GM12875 (cell line): ENCODE results near the gene TTLL8.

Experiments used
- H3K4me3 ChIP-seq: one replicate; pipeline ENCODE4 v1.5.1; 2011; ENCODE audit warnings: low read depth, low read length, control low read depth
- TF ChIP-seq, protein P1 (sequence below): IDR thresholded peaks from 2 replicates; pipeline ENCODE4 v1.5.1; 2011; ENCODE audit warnings: low read depth, mild to moderate bottlenecking, control low read depth, inconsistent platforms, low read length, moderate library complexity, borderline replicate concordance; ENCODE audit not compliant: insufficient read depth

Gene TTLL8

GRCh38 chr22:50068096-50068495, 10.0 kb upstream of the TTLL8 start:
- H3K4me3 ChIP-seq = no peak overlapping the region
- TF ChIP-seq, protein P1, sequence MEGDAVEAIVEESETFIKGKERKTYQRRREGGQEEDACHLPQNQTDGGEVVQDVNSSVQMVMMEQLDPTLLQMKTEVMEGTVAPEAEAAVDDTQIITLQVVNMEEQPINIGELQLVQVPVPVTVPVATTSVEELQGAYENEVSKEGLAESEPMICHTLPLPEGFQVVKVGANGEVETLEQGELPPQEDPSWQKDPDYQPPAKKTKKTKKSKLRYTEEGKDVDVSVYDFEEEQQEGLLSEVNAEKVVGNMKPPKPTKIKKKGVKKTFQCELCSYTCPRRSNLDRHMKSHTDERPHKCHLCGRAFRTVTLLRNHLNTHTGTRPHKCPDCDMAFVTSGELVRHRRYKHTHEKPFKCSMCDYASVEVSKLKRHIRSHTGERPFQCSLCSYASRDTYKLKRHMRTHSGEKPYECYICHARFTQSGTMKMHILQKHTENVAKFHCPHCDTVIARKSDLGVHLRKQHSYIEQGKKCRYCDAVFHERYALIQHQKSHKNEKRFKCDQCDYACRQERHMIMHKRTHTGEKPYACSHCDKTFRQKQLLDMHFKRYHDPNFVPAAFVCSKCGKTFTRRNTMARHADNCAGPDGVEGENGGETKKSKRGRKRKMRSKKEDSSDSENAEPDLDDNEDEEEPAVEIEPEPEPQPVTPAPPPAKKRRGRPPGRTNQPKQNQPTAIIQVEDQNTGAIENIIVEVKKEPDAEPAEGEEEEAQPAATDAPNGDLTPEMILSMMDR = no peak

DNA sequence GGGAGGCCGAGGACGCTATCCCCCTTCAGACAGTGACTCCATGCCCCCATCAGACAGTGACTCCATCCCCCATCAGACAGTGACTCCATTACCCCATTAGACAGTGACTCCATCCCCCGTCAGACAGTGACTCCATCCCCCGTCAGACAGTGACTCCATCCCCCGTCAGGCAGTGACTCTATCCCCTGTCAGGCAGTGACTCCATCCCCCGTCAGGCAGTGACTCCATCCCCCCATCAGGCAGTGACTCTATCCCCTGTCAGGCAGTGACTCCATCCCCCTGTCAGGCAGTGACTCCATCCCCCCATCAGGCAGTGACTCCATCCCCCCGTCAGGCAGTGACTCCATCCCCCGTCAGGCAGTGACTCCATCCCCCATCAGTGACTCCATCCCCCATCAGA, 9.1 kb upstream of the TTLL8 start:
- TF ChIP-seq, protein P1 = no peak
- H3K4me3 ChIP-seq = no peak overlapping the region

DNA sequence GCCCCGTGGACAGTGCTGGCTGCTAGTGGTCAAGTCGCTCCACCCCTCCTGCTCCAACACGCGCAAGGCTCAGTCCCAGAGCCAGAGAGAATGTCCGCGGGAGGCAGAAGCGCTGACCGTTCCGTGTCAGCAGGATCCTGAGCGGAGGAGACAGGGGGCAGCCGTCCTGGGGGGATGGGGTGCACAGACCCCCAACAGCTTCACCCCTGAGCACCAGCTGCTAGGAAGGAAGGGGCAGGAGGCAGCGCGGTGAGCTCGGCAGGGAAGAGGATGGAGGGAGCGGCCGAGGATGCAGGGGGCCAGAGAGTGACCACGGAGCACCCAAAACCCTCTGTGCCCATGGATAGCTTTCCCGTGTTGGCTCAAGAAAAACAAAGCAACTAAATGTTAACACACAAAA, 6.4 kb upstream of the TTLL8 start:
- H3K4me3 ChIP-seq = no peak overlapping the region
- TF ChIP-seq, protein P1 = no peak

DNA sequence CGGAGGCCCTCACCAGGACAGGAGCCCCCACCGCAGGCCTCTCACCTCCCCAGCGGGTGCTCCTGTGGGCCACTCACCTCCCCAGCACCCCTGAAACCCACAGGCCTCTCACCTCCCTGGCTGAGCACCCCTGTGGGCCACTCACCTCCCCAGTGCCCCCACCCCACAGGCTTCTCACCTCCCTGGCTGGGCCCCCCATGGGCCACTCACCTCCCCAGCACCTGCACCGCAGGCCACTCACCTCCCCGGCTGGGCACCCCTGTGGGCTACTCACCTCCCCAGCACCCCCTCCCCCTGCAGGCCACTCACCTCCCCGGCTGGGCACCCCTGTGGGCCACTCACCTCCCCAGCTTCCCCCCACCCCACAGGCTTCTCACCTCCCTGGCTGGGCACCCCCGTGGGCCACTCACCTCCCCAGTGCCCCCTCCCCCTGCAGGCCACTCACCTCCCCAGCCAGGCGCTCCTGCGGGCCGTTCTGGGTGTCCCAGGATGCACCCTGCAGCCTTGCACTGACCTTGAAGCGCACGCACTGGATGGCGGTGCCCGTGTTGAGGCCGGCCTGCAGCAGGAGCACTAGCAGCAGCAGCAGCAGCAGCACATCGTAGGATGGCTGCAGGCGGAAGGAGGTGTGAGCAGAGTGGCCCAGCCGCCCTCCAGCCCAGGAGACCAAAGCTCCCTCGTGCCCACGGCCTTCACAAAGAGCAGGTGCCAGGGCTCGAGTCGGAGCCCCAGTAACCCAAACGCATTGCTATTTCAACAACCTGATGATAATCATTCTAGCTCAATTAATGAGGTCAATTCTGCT, 5.7 kb upstream of the TTLL8 start:
- no peak overlapping the region for H3K4me3 ChIP-seq
- TF ChIP-seq, protein P1 = no peak

DNA sequence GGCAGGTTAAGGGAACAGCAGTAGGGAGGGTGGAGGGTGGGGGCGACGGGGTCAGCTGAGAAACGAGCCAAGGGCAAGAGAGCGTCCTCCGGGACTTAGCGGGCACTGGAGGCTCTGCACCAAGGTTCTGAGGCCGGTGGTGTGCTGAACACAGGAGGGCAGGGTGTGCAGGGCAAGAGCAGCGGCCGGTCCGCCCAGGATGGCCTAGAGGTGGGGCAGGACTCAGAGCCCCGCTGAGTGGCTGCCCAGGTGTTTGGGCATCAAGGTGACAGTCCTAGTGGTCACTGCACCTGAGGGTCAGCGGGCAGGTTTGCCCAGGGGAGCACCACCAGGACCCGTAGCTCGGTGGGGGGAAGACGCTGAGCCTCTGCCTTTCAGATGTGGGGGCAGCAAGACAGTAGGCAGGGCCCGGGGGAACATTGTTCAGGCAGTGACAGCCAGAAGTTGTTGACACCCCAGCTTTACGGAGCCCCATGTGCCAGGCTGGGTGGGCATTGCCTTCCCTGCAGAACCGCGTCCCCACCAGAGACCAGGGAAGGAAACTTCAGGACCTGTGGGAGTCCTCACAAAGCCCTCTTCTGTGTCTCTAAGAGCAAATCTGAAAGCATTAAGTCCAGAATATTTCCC, 4.5 kb upstream of the TTLL8 start:
- H3K4me3 ChIP-seq = no peak overlapping the region
- TF ChIP-seq, protein P1 = no peak

- TF ChIP-seq, protein P1 = no peak
- no peak overlapping the region for H3K4me3 ChIP-seq
Measured at GRCh38 chr22:50061824-50062355, 3.8 kb upstream of the TTLL8 start.
